ENCODE measurements around the gene CLCN7. TPM values are rescaled to one million over a fixed set of nuclear protein-coding genes. Genes with fewer than 3 reads are reported as not detected.

CLCN7 gene
- total RNA-seq, 1 donor from 2014 or later = 45.3 TPM

DNA sequence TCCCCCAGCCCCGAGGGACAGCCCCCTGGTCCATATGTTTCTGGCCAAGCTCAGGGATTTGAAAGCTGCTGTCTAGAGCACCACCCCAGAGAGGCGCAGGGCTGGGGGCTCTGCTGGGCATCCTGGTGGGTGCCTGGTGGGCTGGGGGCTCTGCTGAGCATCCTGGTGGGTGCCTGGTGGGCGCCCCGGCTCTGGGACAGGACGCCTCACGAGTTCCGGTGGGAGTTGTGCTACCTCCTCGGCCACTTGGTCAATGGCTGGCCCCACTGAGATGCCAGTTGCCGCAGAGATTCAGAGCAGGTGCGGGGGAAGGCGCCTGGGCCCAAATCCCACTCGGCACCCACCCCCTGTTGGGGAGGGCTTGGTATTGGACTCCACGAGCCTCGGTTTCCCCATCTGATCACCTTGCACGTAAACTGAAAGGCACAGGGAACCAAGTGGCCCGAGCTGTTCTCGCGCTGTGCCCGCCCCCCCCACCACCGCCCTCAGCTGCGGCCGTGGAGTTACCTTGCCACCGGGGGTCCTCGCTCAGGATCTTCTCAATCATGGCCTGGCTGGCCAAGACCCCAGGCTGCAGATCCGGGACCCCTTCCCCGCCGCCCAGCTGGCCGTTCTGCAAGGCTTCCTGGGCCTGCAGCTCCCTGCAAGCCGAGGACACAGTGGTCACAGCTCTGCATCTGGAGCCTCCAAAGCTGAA is 73.6 kb downstream of the CLCN7 start:
- no peak overlapping the region for H3K4me3 ChIP-seq
- H3K36me3 ChIP-seq = peaks cover 61% of the 10 kb centered on the region
- intact Hi-C loops (cut with micrococcal nuclease) = no loop called here
- DNase-seq = no peak
- no peak overlapping the region for H3K27ac ChIP-seq (replicated peaks)
- TF ChIP-seq, protein P1, sequence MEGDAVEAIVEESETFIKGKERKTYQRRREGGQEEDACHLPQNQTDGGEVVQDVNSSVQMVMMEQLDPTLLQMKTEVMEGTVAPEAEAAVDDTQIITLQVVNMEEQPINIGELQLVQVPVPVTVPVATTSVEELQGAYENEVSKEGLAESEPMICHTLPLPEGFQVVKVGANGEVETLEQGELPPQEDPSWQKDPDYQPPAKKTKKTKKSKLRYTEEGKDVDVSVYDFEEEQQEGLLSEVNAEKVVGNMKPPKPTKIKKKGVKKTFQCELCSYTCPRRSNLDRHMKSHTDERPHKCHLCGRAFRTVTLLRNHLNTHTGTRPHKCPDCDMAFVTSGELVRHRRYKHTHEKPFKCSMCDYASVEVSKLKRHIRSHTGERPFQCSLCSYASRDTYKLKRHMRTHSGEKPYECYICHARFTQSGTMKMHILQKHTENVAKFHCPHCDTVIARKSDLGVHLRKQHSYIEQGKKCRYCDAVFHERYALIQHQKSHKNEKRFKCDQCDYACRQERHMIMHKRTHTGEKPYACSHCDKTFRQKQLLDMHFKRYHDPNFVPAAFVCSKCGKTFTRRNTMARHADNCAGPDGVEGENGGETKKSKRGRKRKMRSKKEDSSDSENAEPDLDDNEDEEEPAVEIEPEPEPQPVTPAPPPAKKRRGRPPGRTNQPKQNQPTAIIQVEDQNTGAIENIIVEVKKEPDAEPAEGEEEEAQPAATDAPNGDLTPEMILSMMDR (IDR thresholded peaks at IDR 0.05; ENCODE audit: borderline replicate concordance) = no peak
- H3K27me3 ChIP-seq (ENCODE audit: low read depth) = no peaks in the 10 kb centered on the region
- no peaks in the 10 kb centered on the region for H3K9me3 ChIP-seq (replicated peaks)
- no peaks in the 10 kb centered on the region for H3K4me1 ChIP-seq

DNA sequence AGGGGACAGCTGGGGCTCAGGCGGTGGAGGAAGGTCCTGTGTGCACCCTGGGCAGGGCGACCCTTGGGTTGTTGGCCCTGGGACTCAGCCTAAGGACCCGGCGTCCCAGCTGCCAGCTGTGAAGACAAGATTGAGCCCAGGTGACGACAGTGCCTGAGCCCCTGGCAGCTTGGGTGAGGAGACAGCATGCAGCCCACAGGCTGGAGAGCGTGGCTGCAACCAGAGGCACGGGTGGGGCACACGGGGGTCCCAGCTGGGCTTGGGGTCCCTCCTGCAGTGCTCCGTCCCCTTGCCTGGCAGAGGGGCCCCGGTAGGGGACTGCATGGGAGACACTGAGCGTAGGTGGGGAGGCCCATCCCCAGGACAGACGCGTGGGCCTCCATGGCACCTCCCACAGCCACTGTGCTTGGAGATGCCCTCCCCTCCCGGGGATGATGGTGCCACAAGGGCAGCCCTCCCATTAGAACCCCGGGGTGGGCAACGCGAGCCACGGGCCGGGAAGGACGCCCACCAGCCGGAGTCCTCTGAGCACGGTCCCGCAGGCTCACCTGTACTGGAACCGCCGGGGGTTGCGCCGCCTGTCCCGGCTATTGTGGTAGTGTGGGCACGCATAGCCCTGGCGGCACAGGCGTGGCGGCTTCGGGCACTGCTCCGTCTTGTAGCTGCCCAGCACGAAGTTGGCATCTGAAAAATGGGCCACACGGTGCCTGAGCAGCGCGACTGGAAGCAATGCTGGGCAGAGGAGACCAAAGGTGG is 75.8 kb downstream of the CLCN7 start:
- H3K9me3 ChIP-seq (replicated peaks) = no peaks in the 10 kb centered on the region
- TF ChIP-seq, protein P1 (IDR thresholded peaks at IDR 0.05; ENCODE audit: borderline replicate concordance) = no peak
- H3K36me3 ChIP-seq = peaks cover 80% of the 10 kb centered on the region
- H3K27ac ChIP-seq (replicated peaks) = no peak overlapping the region
- H3K4me3 ChIP-seq = no peak overlapping the region
- H3K27me3 ChIP-seq (ENCODE audit: low read depth) = no peaks in the 10 kb centered on the region
- no peak for DNase-seq
- intact Hi-C loops (cut with micrococcal nuclease) = no loop called here
- H3K4me1 ChIP-seq = no peaks in the 10 kb centered on the region

DNA sequence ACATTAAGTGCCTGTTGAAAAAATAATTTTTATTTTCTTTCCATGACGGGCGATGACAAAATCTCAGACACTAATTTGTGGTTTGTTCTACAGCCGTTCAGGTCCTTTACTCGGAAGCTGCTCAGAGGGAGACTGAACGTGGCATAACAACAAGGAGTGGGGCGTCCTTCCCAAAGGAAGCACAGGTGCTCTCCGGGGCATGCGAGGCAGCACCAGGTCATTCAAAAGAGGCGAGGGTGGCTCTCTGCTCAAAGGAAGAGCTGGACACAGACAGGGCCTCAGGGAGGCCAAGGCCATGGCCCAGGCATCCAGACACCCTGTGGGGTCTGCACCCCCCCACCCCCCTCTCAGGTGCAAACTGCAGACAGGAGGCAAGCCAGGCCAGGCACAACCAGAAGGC is 76.5 kb downstream of the CLCN7 start:
- TF ChIP-seq, protein P1 (IDR thresholded peaks at IDR 0.05; ENCODE audit: borderline replicate concordance) = no peak
- no peak for DNase-seq
- Histone ChIP-seq H3K9me3 (replicated peaks) (no peaks in the 10 kb centered on the region), H3K27ac (replicated peaks) (no peak overlapping the region), H3K36me3 (peaks cover 81% of the 10 kb centered on the region), H3K27me3 (ENCODE audit: low read depth) (no peaks in the 10 kb centered on the region), H3K4me3 (no peak overlapping the region), H3K4me1 (no peaks in the 10 kb centered on the region)
- intact Hi-C loops (cut with micrococcal nuclease) = no loop called here

DNA sequence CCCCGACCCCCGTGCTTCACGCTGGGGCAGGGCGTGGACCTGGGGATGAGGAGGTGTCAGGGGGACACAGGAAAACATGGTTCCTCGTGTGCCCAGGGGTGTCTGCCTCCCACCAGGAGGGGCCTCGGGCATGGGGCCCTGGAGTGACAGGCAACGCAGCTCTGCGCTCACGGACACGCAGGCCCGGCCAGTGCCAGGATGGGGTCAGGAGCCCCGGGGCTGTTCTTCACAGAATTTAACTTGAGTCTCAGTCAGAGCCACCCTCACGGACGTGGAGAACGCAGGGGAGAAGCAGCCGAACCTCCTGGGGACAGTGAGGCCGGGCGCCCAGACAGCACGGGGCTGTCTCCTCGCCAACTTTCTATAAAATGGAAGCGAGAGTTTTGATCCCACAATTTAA is 77.0 kb downstream of the CLCN7 start:
- no peak for DNase-seq
- H3K4me1 ChIP-seq = no peaks in the 10 kb centered on the region
- intact Hi-C loops (cut with micrococcal nuclease) = no loop called here
- TF ChIP-seq, protein P1 (IDR thresholded peaks at IDR 0.05; ENCODE audit: borderline replicate concordance) = no peak
- H3K4me3 ChIP-seq = no peak overlapping the region
- H3K9me3 ChIP-seq (replicated peaks) = no peaks in the 10 kb centered on the region
- no peak overlapping the region for H3K27ac ChIP-seq (replicated peaks)
- H3K36me3 ChIP-seq = peaks cover 81% of the 10 kb centered on the region
- H3K27me3 ChIP-seq (ENCODE audit: low read depth) = no peaks in the 10 kb centered on the region

DNA sequence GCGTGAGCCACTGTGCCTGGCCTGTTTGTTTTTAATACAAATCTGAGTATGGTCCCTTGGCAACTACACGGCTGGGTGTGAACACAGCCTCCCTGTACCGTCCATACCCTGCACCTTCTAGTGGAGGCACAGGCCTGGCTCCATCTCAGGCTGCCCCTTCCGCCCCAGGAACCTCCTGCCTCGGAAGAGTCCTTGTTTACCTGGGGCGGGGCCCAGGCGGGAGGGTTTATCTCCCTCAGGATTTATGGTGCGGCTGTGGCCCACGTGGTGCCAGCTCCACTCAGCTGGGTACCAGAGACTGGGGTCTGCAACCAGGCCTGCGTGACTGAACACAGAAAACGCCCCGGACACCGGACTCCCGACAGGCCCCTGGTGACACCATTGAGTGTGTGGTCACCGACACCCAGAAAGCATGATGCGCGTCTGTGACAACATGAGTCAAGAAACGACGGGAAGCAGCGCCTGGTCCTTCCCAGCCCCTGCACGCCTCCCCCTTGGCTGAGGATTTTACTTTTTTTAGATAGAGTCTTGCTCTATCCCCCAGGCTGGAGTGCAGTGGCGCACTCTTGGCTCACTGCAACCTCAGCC is 79.3 kb downstream of the CLCN7 start:
- Histone ChIP-seq H3K27ac (replicated peaks) (no peak overlapping the region), H3K27me3 (ENCODE audit: low read depth) (no peaks in the 10 kb centered on the region), H3K4me1 (no peaks in the 10 kb centered on the region), H3K36me3 (peaks cover 79% of the 10 kb centered on the region), H3K4me3 (no peak overlapping the region), H3K9me3 (replicated peaks) (no peaks in the 10 kb centered on the region)
- DNase-seq = no peak
- intact Hi-C loops (cut with micrococcal nuclease) = no loop called here
- TF ChIP-seq, protein P1 (IDR thresholded peaks at IDR 0.05; ENCODE audit: borderline replicate concordance) = no peak

Other genes with a start within 250 kb of the CLCN7 start
- not detected for gene TPSG1, start 249.8 kb downstream of the CLCN7 start, total RNA-seq
- gene TPSB2, start 244.8 kb downstream of the CLCN7 start, total RNA-seq = 3.6 TPM
- 3.6 TPM for gene TPSAB1, start 234.3 kb downstream of the CLCN7 start, total RNA-seq
- not detected for gene TPSD1, start 219.0 kb downstream of the CLCN7 start, total RNA-seq
- 86.2 TPM for gene UBE2I, start 165.4 kb downstream of the CLCN7 start, total RNA-seq
- gene BAIAP3, start 141.4 kb downstream of the CLCN7 start, total RNA-seq = 3.9 TPM
- 54.9 TPM for gene TSR3, start 123.2 kb downstream of the CLCN7 start, total RNA-seq
- 31.8 TPM for gene GNPTG, start 123.1 kb downstream of the CLCN7 start, total RNA-seq
- 13.4 TPM for gene UNKL, start 60.3 kb downstream of the CLCN7 start, total RNA-seq
- 13.6 TPM for gene UQCC4, start 54.3 kb downstream of the CLCN7 start, total RNA-seq
- gene PERCC1, start 44.0 kb downstream of the CLCN7 start, total RNA-seq = not detected
- gene CCDC154, start 30.5 kb downstream of the CLCN7 start, total RNA-seq = 1.3 TPM
- gene PTX4, start 13.9 kb upstream of the CLCN7 start, total RNA-seq = not detected
- gene TELO2, start 18.3 kb upstream of the CLCN7 start, total RNA-seq = 17.7 TPM
- 27.1 TPM for gene TMEM204, start 58.6 kb upstream of the CLCN7 start, total RNA-seq
- 7.5 TPM for gene IFT140, start 137.0 kb upstream of the CLCN7 start, total RNA-seq
- gene CRAMP1, start 137.3 kb upstream of the CLCN7 start, total RNA-seq = 12.3 TPM
- 30.6 TPM for gene JPT2, start 203.3 kb upstream of the CLCN7 start, total RNA-seq
- gene MAPK8IP3, start 231.2 kb upstream of the CLCN7 start, total RNA-seq = 56.0 TPM